HepG2 (cell line): ENCODE results near the gene FGFR3. TPM values are rescaled to one million over a fixed set of nuclear protein-coding genes. Genes with fewer than 3 reads are reported as not detected.
A peak's percentile ranks its signal among the peaks of the same experiment; 100 is the strongest.

Source experiments
- ARNT2 ChIP-seq: sonication (generic); formaldehyde crosslinking; IDR thresholded peaks from 2 replicates; pipeline ENCODE4 v1.8.0; 2022; ENCODE audit warnings: mild to moderate bottlenecking, low read depth, missing genetic modification reagents, moderate library complexity
- DMTF1 ChIP-seq: sonication (generic); formaldehyde crosslinking; IDR thresholded peaks from 2 replicates; pipeline ENCODE4 v1.4.0; 2020; ENCODE audit warnings: mild to moderate bottlenecking, missing genetic modification reagents
- ETV5 ChIP-seq: IDR thresholded peaks from 2 replicates; pipeline ENCODE4 v1.6.1; 2018; ENCODE audit warnings: missing biosample characterization, missing genetic modification reagents, inconsistent platforms, borderline replicate concordance
- HCFC1 ChIP-seq: fragments of 150-350 bp; IDR thresholded peaks from 2 replicates; pipeline ENCODE4 v1.6.1; 2014; ENCODE audit warnings: low read depth, low read length
- HMG20B ChIP-seq: conservative IDR thresholded peaks from 2 replicates; pipeline ENCODE4 v1.6.1; 2016; ENCODE audit warnings: missing genetic modification reagents, missing compliant biosample characterization
- HNF4A ChIP-seq: sonication (generic); formaldehyde crosslinking; IDR thresholded peaks from 2 replicates; pipeline ENCODE4 v1.4.0; 2020; ENCODE audit warnings: missing genetic modification reagents
- LRRFIP1 ChIP-seq: sonication (generic); formaldehyde crosslinking; conservative IDR thresholded peaks from 2 replicates; pipeline ENCODE4 v1.4.0; 2020; ENCODE audit warnings: missing genetic modification reagents
- NFAT5 ChIP-seq: sonication (generic); formaldehyde crosslinking; IDR thresholded peaks from 2 replicates; pipeline ENCODE4 v1.4.0; 2020; ENCODE audit warnings: missing genetic modification reagents
- PHF21A ChIP-seq: sonication (generic); formaldehyde crosslinking; IDR thresholded peaks from 2 replicates; pipeline ENCODE4 v1.5.0; 2020; ENCODE audit warnings: mild to moderate bottlenecking, missing genetic modification reagents
- SAP130 ChIP-seq: IDR thresholded peaks from 2 replicates; pipeline ENCODE4 v1.6.1; 2016; ENCODE audit warnings: low read depth
- TEAD3 ChIP-seq: optimal IDR thresholded peaks from 2 replicates; pipeline ENCODE3; 2016; ENCODE audit warnings: borderline replicate concordance
- THRA ChIP-seq: sonication (generic); formaldehyde crosslinking; IDR thresholded peaks from 2 replicates; pipeline ENCODE4 v1.4.0; 2020; ENCODE audit warnings: missing genetic modification reagents, borderline replicate concordance
- ZFP82 ChIP-seq: sonication (generic); formaldehyde crosslinking; IDR thresholded peaks from 2 replicates; pipeline ENCODE4 v1.5.1; 2020; ENCODE audit warnings: mild to moderate bottlenecking, missing genetic modification reagents, borderline replicate concordance
- ZNF296 ChIP-seq: sonication (generic); formaldehyde crosslinking; conservative IDR thresholded peaks from 2 replicates; pipeline ENCODE4 v1.5.0; 2020; ENCODE audit warnings: mild to moderate bottlenecking, missing genetic modification reagents
- ZNF704 ChIP-seq: sonication (generic); formaldehyde crosslinking; IDR thresholded peaks from 2 replicates; pipeline ENCODE4 v1.8.1; 2023; ENCODE audit warnings: mild to moderate bottlenecking, inconsistent platforms, moderate library complexity, missing genetic modification reagents, borderline replicate concordance
- polyA plus RNA-seq, 8 experiments: library from polyadenylated mRNA; depleted of rRNA in 3 of 8; stranded (reverse) in 7 of 8; unstranded in 1 of 8; fragments of >200 nt; fragmentation: Illumina TruSeq in 4 of 8; extraction: Trizol in 4 of 8; gene quantifications; 2 replicates each; pipeline versions ENCODE4 v1.2.1 to v1.2.3, GENCODE V29; 2011 to 2016; ENCODE audit warnings: low read depth in 4 of 8, missing spikeins in 1 of 8, mixed read lengths in 1 of 8; ENCODE audit not compliant: insufficient read depth in 1 of 8
- total RNA-seq, 5 experiments: library from RNA; depleted of rRNA; stranded (reverse); fragments of >200 nt; fragmentation: Illumina TruSeq; extraction: Trizol; gene quantifications; 2 replicates each; pipeline ENCODE4 v1.2.3, GENCODE V29; 2016; ENCODE audit warnings: low read depth in 1 of 5

Gene FGFR3
- total and polyA plus RNA-seq, 2 of the 13 experiments (the other 11 are each of a cell fraction or from before 2014, with no cell fraction given), result 103 to 109 TPM

- TF ChIP-seq TEAD3 (CRISPR knock-in tag) (peak; percentile 78), ZFP82 (CRISPR knock-in tag) (peak; percentile 99), PHF21A (peak; percentile 87; the same call in 1 of the 2 replicates), ARNT2 (CRISPR knock-in tag) (peak; percentile 83), HCFC1 (peak; percentile 95), LRRFIP1 (CRISPR knock-in tag) (no peak), HMG20B (CRISPR knock-in tag) (no peak), THRA (CRISPR knock-in tag) (peak; percentile 57), DMTF1 (CRISPR knock-in tag) (no peak), SAP130 (peak; percentile 93), ZNF296 (no peak), ETV5 (CRISPR knock-in tag) (peak; percentile 53; the same call in 1 of the 2 replicates), NFAT5 (no peak; the same call in 1 of the 2 replicates), ZNF704 (CRISPR knock-in tag) (peak; percentile 84; the same call in 1 of the 2 replicates), HNF4A (CRISPR knock-in tag) (0 out of 2 replicates have a peak, but pooled peaks have one; percentile 4)
Observed at GRCh38 chr4:1856071-1856942, 63.2 kb downstream of the FGFR3 start, which contains the start of gene LETM1 (continued).
